Keratinocyte (primary cell): ENCODE measurements around the gene ATG4A. TPM values are rescaled to one million over a fixed set of nuclear protein-coding genes. Genes with fewer than 3 reads are reported as not detected.

Experiments used
- DNase-seq: peaks from one replicate; pipeline ENCODE4 v3.0.0-alpha.2; 2011; ENCODE audit warnings: low read depth, missing footprints, low spot score
- FAIRE-seq: peaks from 2 replicates; lab custom pipeline; 2011; peaks lifted over from hg19 to GRCh38; lab: Jason Lieb, UNC
- H2AFZ ChIP-seq: 2 replicates; pipeline ENCODE4 v1.6.0; 2012; ENCODE audit warnings: low read length, control low read depth, inconsistent platforms; ENCODE audit not compliant: control insufficient read depth
- H3K27ac ChIP-seq: 2 replicates; pipeline ENCODE4 v1.5.1; 2011; ENCODE audit warnings: low read length; ENCODE audit not compliant: control insufficient read depth, insufficient read depth
- H3K27me3 ChIP-seq: 3 replicates; pipeline ENCODE4 v1.6.0; 2011; ENCODE audit warnings: low read length; ENCODE audit not compliant: control insufficient read depth, insufficient read depth; ENCODE audit errors: extremely low read depth
- H3K36me3 ChIP-seq, 2 experiments: 2 replicates in 1 of 2; 3 replicates in 1 of 2; pipeline ENCODE4 v1.5.1; 2011; ENCODE audit warnings: low read length in 2 of 2, mild to moderate bottlenecking in 1 of 2; ENCODE audit not compliant: control insufficient read depth in 2 of 2, insufficient read depth in 2 of 2; ENCODE audit errors: extremely low read depth in 1 of 2
- H3K4me1 ChIP-seq: 3 replicates; pipeline ENCODE4 v1.5.1; 2011; ENCODE audit warnings: low read length; ENCODE audit not compliant: control insufficient read depth, insufficient read depth; ENCODE audit errors: extremely low read depth
- H3K4me2 ChIP-seq: 3 replicates; pipeline ENCODE4 v1.6.0; 2011; ENCODE audit warnings: low read depth, low read length; ENCODE audit not compliant: control insufficient read depth, insufficient read depth; ENCODE audit errors: extremely low read depth
- H3K4me3 ChIP-seq, 3 experiments: fragments of 200-600 bp in 1 of 3; sonication (generic) in 1 of 3; 2 replicates in 2 of 3; 3 replicates in 1 of 3; pipeline ENCODE4 v1.5.1; 2011 to 2016; ENCODE audit warnings: low read length in 3 of 3, mild to moderate bottlenecking in 3 of 3, control low read depth in 2 of 3, inconsistent platforms in 1 of 3, low read depth in 1 of 3, mixed read lengths in 1 of 3, mixed run types in 1 of 3, moderate library complexity in 1 of 3; ENCODE audit not compliant: control insufficient read depth in 2 of 3, insufficient read depth in 2 of 3; ENCODE audit errors: extremely low read depth in 1 of 3
- H3K79me2 ChIP-seq: 2 replicates; pipeline ENCODE4 v1.6.0; 2012; ENCODE audit warnings: low read length; ENCODE audit not compliant: control insufficient read depth, insufficient read depth
- H3K9ac ChIP-seq: 3 replicates; pipeline ENCODE4 v1.6.0; 2011; ENCODE audit warnings: low read length; ENCODE audit not compliant: control insufficient read depth, insufficient read depth; ENCODE audit errors: extremely low read depth
- H3K9me1 ChIP-seq: 3 replicates; pipeline ENCODE4 v1.6.0; 2011; ENCODE audit warnings: low read length; ENCODE audit not compliant: control insufficient read depth, insufficient read depth; ENCODE audit errors: extremely low read depth
- H3K9me3 ChIP-seq: 2 replicates; pipeline ENCODE4 v1.5.1; 2012; ENCODE audit warnings: low read depth, low read length; ENCODE audit not compliant: control insufficient read depth
- H4K20me1 ChIP-seq: 3 replicates; pipeline ENCODE4 v1.6.0; 2011; ENCODE audit warnings: low read length; ENCODE audit not compliant: control insufficient read depth, insufficient read depth; ENCODE audit errors: extremely low read depth
- CTCF ChIP-seq, 3 experiments: IDR thresholded peaks in 1 of 3; conservative IDR thresholded peaks in 1 of 3; optimal IDR thresholded peaks in 1 of 3; 2 replicates in 2 of 3; 3 replicates in 1 of 3; pipeline versions ENCODE3 to v1.5.1; 2011; ENCODE audit warnings: low read length in 3 of 3, mild to moderate bottlenecking in 3 of 3, moderate library complexity in 2 of 3, control low read depth in 1 of 3, inconsistent platforms in 1 of 3; ENCODE audit not compliant: insufficient read depth in 2 of 3; ENCODE audit errors: extremely low read depth in 1 of 3
- EZH2 ChIP-seq: IDR thresholded peaks from one replicate; pipeline ENCODE4 v1.6.1; 2012; ENCODE audit warnings: inconsistent platforms, mild to moderate bottlenecking, low read length, moderate library complexity
- dilution Hi-C: fragments of 300-500 bp; cut with MboI; formaldehyde crosslinking; loops from one replicate; pipeline ENCODE4 v1.7.0; 2020; ENCODE audit warnings: low sequenced_read_pairs; ENCODE audit not compliant: extremely low pct_ligation_motif_present
- polyA plus RNA-seq, 5 experiments: library from polyadenylated mRNA; depleted of rRNA in 3 of 5; stranded (reverse) in 3 of 5; stranded (forward) in 1 of 5; unstranded in 1 of 5; fragments of >200 nt; gene quantifications; 1 replicate in 1 of 5; 2 replicates in 3 of 5; 3 replicates in 1 of 5; pipeline versions ENCODE4 v1.2.1 to v1.2.3, GENCODE V29; 2011 to 2012; ENCODE audit warnings: missing spikeins in 2 of 5, low read depth in 1 of 5, low replicate concordance in 1 of 5

The ATG4A gene
- polyA plus RNA-seq, 1 donor (not counting 4 experiments of a cell fraction or from before 2014, with no cell fraction given): 19.3 TPM

DNA sequence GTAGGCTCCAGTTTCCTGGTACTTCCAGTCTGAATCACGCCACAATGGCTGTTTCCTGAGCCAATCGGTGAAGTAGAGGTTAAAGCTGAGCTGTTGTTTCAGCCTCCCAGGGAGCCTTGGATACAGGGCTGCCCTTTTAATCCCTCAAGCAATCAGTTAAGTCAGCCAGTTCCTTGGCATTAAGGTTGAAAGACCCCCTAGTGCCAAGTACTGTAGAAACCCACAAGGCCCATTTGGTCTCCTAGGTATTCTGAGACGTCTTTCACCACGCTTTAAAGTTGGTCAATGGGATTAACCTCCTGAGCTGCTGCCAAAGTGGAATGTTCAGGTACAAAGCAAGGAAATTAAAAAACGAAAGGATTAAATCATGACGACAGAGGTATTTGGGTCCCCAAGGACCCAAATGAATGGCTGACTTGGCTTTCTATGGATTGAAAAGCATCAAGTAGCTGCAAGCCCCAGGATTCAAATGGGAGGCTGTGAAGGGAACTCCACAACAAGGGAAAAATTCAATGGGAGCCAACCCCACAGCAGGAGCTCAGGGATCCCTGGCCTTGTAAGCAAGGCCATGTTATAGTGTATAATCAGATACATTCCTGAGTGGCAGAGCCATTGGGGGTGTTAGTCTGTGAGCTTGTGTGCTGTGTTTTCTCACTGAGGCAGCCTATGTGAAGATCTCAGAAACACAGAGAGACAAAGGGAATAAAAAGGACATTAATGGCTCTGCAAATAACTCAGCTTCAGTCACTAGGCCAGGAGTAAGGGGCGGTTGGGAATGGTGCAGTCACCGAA, 86.0 kb downstream of the ATG4A start:
- no peaks in the 10 kb centered on the region for H3K36me3 ChIP-seq
- H3K27me3 ChIP-seq: peaks cover 10% of the 10 kb centered on the region
- no peak overlapping the region for H3K4me2 ChIP-seq
- H4K20me1 ChIP-seq: no peaks in the 10 kb centered on the region
- no peak overlapping the region for H3K4me3 ChIP-seq
- no peaks in the 10 kb centered on the region for H3K4me1 ChIP-seq
- H3K9me3 ChIP-seq: no peaks in the 10 kb centered on the region
- no peak overlapping the region for H3K27ac ChIP-seq
- no peak for DNase-seq
- TF ChIP-seq EZH2 (no peak), CTCF (optimal IDR thresholded peaks at IDR 0.05 in 1 of 3, IDR thresholded peaks at IDR 0.05 in 1 of 3, conservative IDR thresholded peaks at IDR 0.05 in 1 of 3; ENCODE audit: extremely low read depth in 1 of 3, insufficient read depth in 2 of 3, low read length in 3 of 3) (no peak)
- H2AFZ ChIP-seq: no peak overlapping the region
- no peak for FAIRE-seq
- H3K9ac ChIP-seq: no peak overlapping the region
- H3K79me2 ChIP-seq: no peaks in the 10 kb centered on the region
- H3K9me1 ChIP-seq: no peaks in the 10 kb centered on the region
- dilution Hi-C loops: no loop called here

GRCh38 chrX:108178143-108178498, 86.5 kb downstream of the ATG4A start:
- Histone ChIP-seq H3K4me1 (no peaks in the 10 kb centered on the region), H3K27me3 (peaks cover 11% of the 10 kb centered on the region), H3K4me2 (no peak overlapping the region), H4K20me1 (no peaks in the 10 kb centered on the region), H3K36me3 (no peaks in the 10 kb centered on the region), H2AFZ (no peak overlapping the region), H3K9me3 (no peaks in the 10 kb centered on the region), H3K9me1 (no peaks in the 10 kb centered on the region), H3K79me2 (no peaks in the 10 kb centered on the region), H3K4me3 (no peak overlapping the region), H3K9ac (no peak overlapping the region), H3K27ac (no peak overlapping the region)
- FAIRE-seq: no peak
- TF ChIP-seq EZH2: no peak
- TF ChIP-seq CTCF (optimal IDR thresholded peaks at IDR 0.05 in 1 of 3, IDR thresholded peaks at IDR 0.05 in 1 of 3, conservative IDR thresholded peaks at IDR 0.05 in 1 of 3; ENCODE audit: extremely low read depth in 1 of 3, insufficient read depth in 2 of 3, low read length in 3 of 3): no peak
- dilution Hi-C loops: no loop called here
- DNase-seq: no peak
